ENCODE results near the gene CHST9.

GRCh38 chr18:26943906-26944305, 241.2 kb downstream of the CHST9 start:
- TF ChIP-seq CTCF (conservative IDR thresholded peaks at IDR 0.05), result no peak
- no peak for TF ChIP-seq EZH2 (IDR thresholded peaks at IDR 0.05; ENCODE audit: low read depth)

All from PC-9 (cell line).